Liver (tissue), 9 donors: ENCODE results near the gene CACNA1S. TPM values are rescaled to one million over a fixed set of nuclear protein-coding genes. Genes with fewer than 3 reads are reported as not detected.

Experiments used
- DNase-seq: peaks from one replicate; pipeline ENCODE4 v3.0.0-alpha.2; 2017; ENCODE audit warnings: low spot score
- H3K27ac ChIP-seq, 2 donors: one replicate each; pipeline ENCODE4 v1.7.0; 2013; ENCODE audit warnings: inconsistent platforms in 2 of 2, low read length in 2 of 2, control low read depth in 1 of 2, low read depth in 1 of 2, mild to moderate bottlenecking in 1 of 2
- H3K27me3 ChIP-seq, 4 donors: one replicate each; pipeline versions ENCODE4 v1.6.1 to v1.7.0; 2013; ENCODE audit warnings: low read length in 3 of 4, inconsistent platforms in 1 of 4, mild to moderate bottlenecking in 1 of 4, moderate library complexity in 1 of 4; ENCODE audit not compliant: control insufficient read depth in 4 of 4, insufficient read depth in 4 of 4
- H3K36me3 ChIP-seq, 4 donors: one replicate each; pipeline versions ENCODE4 v1.6.1 to v1.7.0; 2013; ENCODE audit warnings: low read length in 3 of 4, mild to moderate bottlenecking in 3 of 4, low read depth in 1 of 4, moderate library complexity in 1 of 4; ENCODE audit not compliant: control insufficient read depth in 4 of 4, insufficient read depth in 3 of 4
- H3K4me1 ChIP-seq, 4 donors: one replicate each; pipeline versions ENCODE4 v1.6.1 to v1.7.0; 2013; ENCODE audit warnings: low read length in 3 of 4, mild to moderate bottlenecking in 3 of 4, moderate library complexity in 1 of 4; ENCODE audit not compliant: control insufficient read depth in 4 of 4, insufficient read depth in 4 of 4
- H3K4me3 ChIP-seq, 3 donors: one replicate each; pipeline versions ENCODE4 v1.6.1 to v1.7.0; 2013; ENCODE audit warnings: low read length in 3 of 3, control low read depth in 1 of 3, low read depth in 1 of 3, mild to moderate bottlenecking in 1 of 3
- H3K9ac ChIP-seq, 2 donors: one replicate each; pipeline ENCODE4 v1.7.0; 2013; ENCODE audit warnings: low read length in 2 of 2, mild to moderate bottlenecking in 2 of 2, moderate library complexity in 2 of 2, control low read depth in 1 of 2, low read depth in 1 of 2
- H3K9me3 ChIP-seq, 4 donors: one replicate each; pipeline versions ENCODE4 v1.6.1 to v1.7.0; 2013; ENCODE audit warnings: low read length in 3 of 4; ENCODE audit not compliant: control insufficient read depth in 4 of 4
- ATF3 ChIP-seq: IDR thresholded peaks from 2 replicates; pipeline ENCODE4 v1.6.1; 2016; ENCODE audit warnings: antibody characterized with exemption
- CTCF ChIP-seq: fragments of 150-350 bp; IDR thresholded peaks from 2 replicates; pipeline ENCODE4 v1.5.1; 2017; ENCODE audit warnings: improper control_type of control experiment, low read depth, low read length; ENCODE audit not compliant: missing input control
- EGR1 ChIP-seq, 2 donors: IDR thresholded peaks; 2 replicates each; pipeline ENCODE4 v1.6.1; 2016 to 2018; ENCODE audit warnings: antibody characterized with exemption in 2 of 2, low read depth in 2 of 2
- FOXA1 ChIP-seq: IDR thresholded peaks from 2 replicates; pipeline ENCODE4 v1.6.1; 2016; ENCODE audit warnings: antibody characterized with exemption
- GABPA ChIP-seq, 2 donors: IDR thresholded peaks in 1 of 2; conservative IDR thresholded peaks in 1 of 2; 2 replicates each; pipeline ENCODE4 v1.6.1; 2016; ENCODE audit warnings: antibody characterized with exemption in 2 of 2, mild to moderate bottlenecking in 1 of 2, moderate library complexity in 1 of 2
- HNF4A ChIP-seq, 2 donors: conservative IDR thresholded peaks; 2 replicates each; pipeline ENCODE4 v1.6.1; 2016; ENCODE audit warnings: antibody characterized with exemption in 2 of 2, mild to moderate bottlenecking in 2 of 2
- HNF4G ChIP-seq: IDR thresholded peaks from 2 replicates; pipeline ENCODE4 v1.6.1; 2016; ENCODE audit warnings: antibody characterized with exemption
- JUND ChIP-seq, 2 donors: IDR thresholded peaks; 2 replicates each; pipeline ENCODE4 v1.6.1; 2016; ENCODE audit warnings: antibody characterized with exemption in 2 of 2
- MAX ChIP-seq: IDR thresholded peaks from 2 replicates; pipeline ENCODE4 v1.6.1; 2016; ENCODE audit warnings: antibody characterized with exemption
- NR2F2 ChIP-seq: IDR thresholded peaks from 2 replicates; pipeline ENCODE4 v1.6.1; 2016; ENCODE audit warnings: antibody characterized with exemption
- RAD21 ChIP-seq, 2 donors: IDR thresholded peaks; 2 replicates each; pipeline ENCODE4 v1.6.1; 2016; ENCODE audit warnings: antibody characterized with exemption in 2 of 2, mild to moderate bottlenecking in 2 of 2
- RXRA ChIP-seq, 2 donors: IDR thresholded peaks; 2 replicates each; pipeline ENCODE4 v1.6.1; 2017 to 2018; ENCODE audit warnings: antibody characterized with exemption in 2 of 2, mild to moderate bottlenecking in 1 of 2
- TAF1 ChIP-seq: conservative IDR thresholded peaks from 2 replicates; pipeline ENCODE4 v1.6.1; 2016; ENCODE audit warnings: antibody characterized with exemption, mild to moderate bottlenecking
- YY1 ChIP-seq: IDR thresholded peaks from 2 replicates; pipeline ENCODE4 v1.6.1; 2016; ENCODE audit warnings: antibody characterized with exemption, mild to moderate bottlenecking
- ZBTB33 ChIP-seq: IDR thresholded peaks from 2 replicates; pipeline ENCODE4 v1.6.1; 2016; ENCODE audit warnings: antibody characterized with exemption
- WGBS: extraction: QIAGEN DNeasy Blood & Tissue Kit; methylation state at CpG from one replicate; pipeline ENCODE4 v1.1.7; 2013; 5-methylcytosine and 5-hydroxymethylcytosine counted together
- polyA plus RNA-seq, 2 donors: library from polyadenylated mRNA; stranded (reverse) in 1 of 2; unstranded in 1 of 2; fragments of 200-250 nt in 1 of 2; fragments of >200 nt in 1 of 2; fragmentation: Nextera tagmentation in 1 of 2; extraction: Ambion mirVana in 1 of 2; gene quantifications; one replicate each; pipeline versions ENCODE4 v1.2.1 to v1.2.3, GENCODE V29; 2013 to 2015
- total RNA-seq, 2 donors: library from RNA; depleted of rRNA; stranded (reverse); fragments of >200 nt; gene quantifications; one replicate each; pipeline ENCODE4 v1.2.3, GENCODE V29; 2014
- donor health status: healthy.
- donor health status: healthy.
- donor health status: healthy.
- donor health status: healthy.
- donor health status: healthy.

CACNA1S gene
- total and polyA plus RNA-seq, 4 donors = under 0.01 to 0.33 TPM; not detected in 2

- Histone ChIP-seq H3K9me3 (no peaks in the 10 kb centered on the region), H3K27me3 (no peaks in the 10 kb centered on the region), H3K27ac (peak overlapping the region in 1 of 2 donors; percentile 66), H3K9ac (peak overlapping the region; percentile 37 to 64), H3K4me3 (peak overlapping the region; percentile 70 to 88 (median 84)), H3K36me3 (peaks cover 0 to 10% (median 0%) of the 10 kb centered on the region in 4 donors), H3K4me1 (peaks cover 5 to 16% (median 12%) of the 10 kb centered on the region in 4 donors)
- peak; percentile 71 for DNase-seq
- TF ChIP-seq ZBTB33 (no peak), YY1 (peak; percentile 12), GABPA (IDR thresholded peaks at IDR 0.05 in 1 of 2, conservative IDR thresholded peaks at IDR 0.05 in 1 of 2) (no peak)
- WGBS = 3% methylated on average over 37 of the region's 37 CpGs
Observed at GRCh38 chr1:201153474-201154388, 41.5 kb upstream of the CACNA1S start.

GRCh38 chr1:201149400-201149799, 37.2 kb upstream of the CACNA1S start:
- no peak for DNase-seq
- Histone ChIP-seq H3K27me3 (no peaks in the 10 kb centered on the region), H3K27ac (no peak overlapping the region), H3K9me3 (no peaks in the 10 kb centered on the region), H3K4me1 (peaks cover 3 to 13% (median 9%) of the 10 kb centered on the region in 4 donors), H3K4me3 (no peak overlapping the region), H3K36me3 (peaks cover 0 to 40% (median 5%) of the 10 kb centered on the region in 4 donors), H3K9ac (no peak overlapping the region)
- TF ChIP-seq CTCF = peak; percentile 51
- TF ChIP-seq FOXA1 = no peak
- peak; percentile 78 to 86 for TF ChIP-seq RAD21 (IDR thresholded peaks at IDR 0.05)
- 70% methylated on average over 4 of the region's 4 CpGs for WGBS

- H3K4me1 ChIP-seq = no peaks in the 10 kb centered on the region
- H3K27me3 ChIP-seq = no peaks in the 10 kb centered on the region
- no peak overlapping the region for H3K4me3 ChIP-seq
- no peak overlapping the region for H3K9ac ChIP-seq
- H3K27ac ChIP-seq = no peak overlapping the region
- no peak for DNase-seq
- whole genome bisulfite sequencing = 88% methylated on average over 13 of the region's 13 CpGs
- H3K36me3 ChIP-seq = peaks cover 0 to 58% (median 12%) of the 10 kb centered on the region in 4 donors
- H3K9me3 ChIP-seq = no peaks in the 10 kb centered on the region
- TF ChIP-seq EGR1 (IDR thresholded peaks at IDR 0.05; ENCODE audit: low read depth in 2 of 2) (no peak), GABPA (IDR thresholded peaks at IDR 0.05 in 1 of 2, conservative IDR thresholded peaks at IDR 0.05 in 1 of 2) (no peak), HNF4A (conservative IDR thresholded peaks at IDR 0.05) (no peak), NR2F2 (no peak), ZBTB33 (no peak), TAF1 (no peak), RXRA (IDR thresholded peaks at IDR 0.05) (no peak), JUND (IDR thresholded peaks at IDR 0.05) (no peak), ATF3 (no peak), RAD21 (IDR thresholded peaks at IDR 0.05) (no peak), MAX (no peak), HNF4G (no peak)
Observed at GRCh38 chr1:201147396-201148015, 35.3 kb upstream of the CACNA1S start.
